Bronchial epithelial cell (primary cell): ENCODE measurements around the gene RNU6-1. TPM values are rescaled to one million over a fixed set of nuclear protein-coding genes. Genes with fewer than 3 reads are reported as not detected.

Experiments
- DNase-seq: peaks from one replicate; pipeline ENCODE4 v3.0.0-alpha.2; 2010; ENCODE audit warnings: low read depth
- FAIRE-seq: peaks from 2 replicates; lab custom pipeline; 2011; peaks lifted over from hg19 to GRCh38; lab: Jason Lieb, UNC
- H3K27me3 ChIP-seq: 2 replicates; pipeline ENCODE4 v1.5.1; 2011; ENCODE audit warnings: low read length; ENCODE audit not compliant: control insufficient read depth, insufficient read depth
- H3K36me3 ChIP-seq: 2 replicates; pipeline ENCODE4 v1.5.1; 2011; ENCODE audit warnings: low read length; ENCODE audit not compliant: control insufficient read depth, insufficient read depth
- H3K4me3 ChIP-seq: 2 replicates; pipeline ENCODE4 v1.5.1; 2011; ENCODE audit warnings: mild to moderate bottlenecking, low read depth, low read length, control low read depth
- total RNA-seq: library from RNA; depleted of rRNA; stranded (reverse); fragments of >200 nt; gene quantifications from 2 replicates; pipeline ENCODE4 v1.2.1, GENCODE V29; 2014
- TF ChIP-seq, protein P1 (sequence below): IDR thresholded peaks from 2 replicates; pipeline ENCODE4 v1.5.1; 2011; ENCODE audit warnings: mild to moderate bottlenecking, moderate library complexity, low read length, control low read depth, inconsistent platforms; ENCODE audit not compliant: insufficient read depth, severe bottlenecking

RNU6-1 gene
- total RNA-seq, 1 donor from 2014 or later = not detected

DNA sequence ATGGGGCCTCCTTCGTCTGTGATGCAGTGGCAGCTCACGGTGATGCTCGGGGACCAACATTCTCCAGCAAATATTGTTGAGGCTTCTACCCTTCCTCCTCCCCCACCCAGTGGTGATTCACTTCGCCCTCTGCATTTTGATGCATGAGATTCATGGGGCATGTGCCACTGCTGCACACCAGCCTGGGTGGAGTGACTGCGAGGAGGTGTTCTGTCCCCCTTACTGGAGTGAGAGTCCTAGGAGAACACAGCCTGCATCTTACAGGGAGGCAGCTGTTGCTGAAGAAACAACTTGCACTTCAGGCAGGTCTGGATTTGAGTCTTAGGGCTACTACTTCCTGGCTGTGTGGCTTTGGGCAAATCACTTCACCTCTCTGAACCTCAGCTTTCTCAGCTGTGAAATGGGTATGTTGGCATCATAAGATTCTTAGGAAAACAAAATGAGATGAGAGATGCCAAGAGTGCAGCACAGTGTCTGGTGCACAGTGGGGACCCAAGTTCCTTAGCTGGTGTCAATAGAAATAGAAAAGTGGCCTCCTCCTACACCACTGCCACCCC, 24.7 kb downstream of the RNU6-1 start:
- Histone ChIP-seq H3K36me3 (no peaks in the 10 kb centered on the region), H3K27me3 (peaks cover 13% of the 10 kb centered on the region), H3K4me3 (no peak overlapping the region)
- peak; percentile 47 for FAIRE-seq
- no peak for DNase-seq
- TF ChIP-seq, protein P1, sequence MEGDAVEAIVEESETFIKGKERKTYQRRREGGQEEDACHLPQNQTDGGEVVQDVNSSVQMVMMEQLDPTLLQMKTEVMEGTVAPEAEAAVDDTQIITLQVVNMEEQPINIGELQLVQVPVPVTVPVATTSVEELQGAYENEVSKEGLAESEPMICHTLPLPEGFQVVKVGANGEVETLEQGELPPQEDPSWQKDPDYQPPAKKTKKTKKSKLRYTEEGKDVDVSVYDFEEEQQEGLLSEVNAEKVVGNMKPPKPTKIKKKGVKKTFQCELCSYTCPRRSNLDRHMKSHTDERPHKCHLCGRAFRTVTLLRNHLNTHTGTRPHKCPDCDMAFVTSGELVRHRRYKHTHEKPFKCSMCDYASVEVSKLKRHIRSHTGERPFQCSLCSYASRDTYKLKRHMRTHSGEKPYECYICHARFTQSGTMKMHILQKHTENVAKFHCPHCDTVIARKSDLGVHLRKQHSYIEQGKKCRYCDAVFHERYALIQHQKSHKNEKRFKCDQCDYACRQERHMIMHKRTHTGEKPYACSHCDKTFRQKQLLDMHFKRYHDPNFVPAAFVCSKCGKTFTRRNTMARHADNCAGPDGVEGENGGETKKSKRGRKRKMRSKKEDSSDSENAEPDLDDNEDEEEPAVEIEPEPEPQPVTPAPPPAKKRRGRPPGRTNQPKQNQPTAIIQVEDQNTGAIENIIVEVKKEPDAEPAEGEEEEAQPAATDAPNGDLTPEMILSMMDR = no peak

DNA sequence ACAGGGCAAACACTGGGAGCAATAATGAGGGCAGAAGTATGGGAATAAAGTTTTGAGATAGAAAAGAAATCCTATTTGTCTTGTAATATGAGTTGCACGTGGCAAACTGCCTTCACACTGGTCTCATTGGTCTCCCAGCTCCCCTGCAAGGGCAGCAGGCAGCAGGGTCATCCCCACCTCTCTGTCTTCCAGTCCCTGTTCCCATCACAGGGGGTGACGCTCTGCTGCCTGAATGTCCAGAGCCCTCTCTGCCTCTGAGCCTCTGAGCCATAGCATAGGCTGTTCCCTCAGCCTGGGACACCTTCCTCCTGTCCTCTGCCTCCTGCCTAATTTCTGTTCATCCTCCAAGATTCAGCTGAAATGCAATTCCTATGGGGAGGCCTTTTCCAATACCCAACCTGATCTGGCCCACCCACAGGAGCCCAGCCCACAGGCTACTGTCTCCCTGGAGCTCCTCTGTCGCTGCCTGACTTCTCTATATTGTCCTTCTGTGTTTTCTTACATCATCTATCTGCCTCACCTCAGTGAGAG, 26.7 kb downstream of the RNU6-1 start:
- Histone ChIP-seq H3K36me3 (no peaks in the 10 kb centered on the region), H3K4me3 (no peak overlapping the region), H3K27me3 (no peaks in the 10 kb centered on the region)
- TF ChIP-seq, protein P1 = no peak
- DNase-seq = no peak
- no peak for FAIRE-seq

DNA sequence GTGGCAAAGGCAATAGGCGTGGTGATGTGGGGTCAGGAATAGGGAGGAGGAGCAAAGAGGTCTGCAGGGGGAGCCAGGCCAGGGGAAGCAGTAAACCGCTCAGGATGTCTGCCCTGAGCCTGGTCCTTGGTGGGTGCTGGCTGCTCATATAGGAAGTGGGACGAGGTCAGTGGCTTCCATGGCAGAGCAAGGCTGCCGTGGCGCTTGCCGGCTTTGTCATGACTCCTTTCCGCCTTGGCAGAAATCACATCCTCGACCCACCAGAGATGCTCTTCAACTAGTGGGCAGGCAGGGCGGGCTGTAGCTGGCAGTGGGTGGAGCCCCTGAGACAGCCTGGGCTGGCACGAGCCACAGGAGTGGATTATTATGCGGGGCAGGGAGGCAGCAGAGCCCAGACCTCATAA, 27.6 kb downstream of the RNU6-1 start:
- TF ChIP-seq, protein P1 = no peak
- Histone ChIP-seq H3K36me3 (no peaks in the 10 kb centered on the region), H3K4me3 (no peak overlapping the region), H3K27me3 (no peaks in the 10 kb centered on the region)
- no peak for FAIRE-seq
- no peak for DNase-seq

DNA sequence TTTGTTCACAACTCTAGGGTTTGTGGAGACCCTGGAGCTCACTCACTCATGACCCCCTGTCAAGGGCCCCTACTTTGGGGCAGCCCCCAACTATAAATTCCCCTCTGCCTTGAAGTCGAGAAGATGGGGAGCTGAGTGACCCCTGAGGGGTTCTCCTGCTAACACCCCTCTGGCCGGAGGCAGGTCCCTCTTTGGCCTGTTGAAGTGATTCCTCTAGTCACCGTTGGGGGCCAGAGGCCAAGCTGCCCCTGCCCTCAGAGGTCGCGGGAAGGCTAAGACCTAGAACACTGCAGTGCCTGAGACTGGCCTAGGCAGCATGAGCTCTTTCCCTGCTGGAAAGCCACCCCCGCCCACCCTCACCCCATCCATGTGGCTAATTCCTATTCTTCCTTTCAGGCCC, 30.0 kb downstream of the RNU6-1 start:
- H3K4me3 ChIP-seq = no peak overlapping the region
- TF ChIP-seq, protein P1 = no peak
- DNase-seq (no peak), FAIRE-seq (no peak)
- H3K27me3 ChIP-seq = no peaks in the 10 kb centered on the region
- no peaks in the 10 kb centered on the region for H3K36me3 ChIP-seq

DNA sequence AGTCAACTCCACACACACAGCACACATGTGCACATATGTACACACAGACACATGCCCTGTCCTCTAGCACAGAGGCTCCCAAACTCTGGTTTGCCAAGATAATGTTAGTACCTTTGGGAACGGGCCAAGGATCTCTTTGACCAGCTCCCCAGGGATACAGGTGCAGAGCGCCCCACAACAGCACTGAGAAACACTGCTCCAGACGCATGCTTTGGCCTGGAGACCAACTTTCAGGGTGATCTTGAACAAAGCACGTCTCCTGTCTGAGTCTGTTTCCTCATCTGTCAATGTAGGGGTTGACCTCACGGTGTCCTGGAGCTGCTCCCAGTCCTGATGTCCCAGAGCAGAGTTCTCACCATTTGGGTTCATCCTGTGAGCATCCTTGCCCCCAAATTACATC, 30.4 kb downstream of the RNU6-1 start:
- TF ChIP-seq, protein P1 = no peak
- H3K27me3 ChIP-seq = no peaks in the 10 kb centered on the region
- no peak overlapping the region for H3K4me3 ChIP-seq
- FAIRE-seq = no peak
- no peak for DNase-seq
- no peaks in the 10 kb centered on the region for H3K36me3 ChIP-seq

DNA sequence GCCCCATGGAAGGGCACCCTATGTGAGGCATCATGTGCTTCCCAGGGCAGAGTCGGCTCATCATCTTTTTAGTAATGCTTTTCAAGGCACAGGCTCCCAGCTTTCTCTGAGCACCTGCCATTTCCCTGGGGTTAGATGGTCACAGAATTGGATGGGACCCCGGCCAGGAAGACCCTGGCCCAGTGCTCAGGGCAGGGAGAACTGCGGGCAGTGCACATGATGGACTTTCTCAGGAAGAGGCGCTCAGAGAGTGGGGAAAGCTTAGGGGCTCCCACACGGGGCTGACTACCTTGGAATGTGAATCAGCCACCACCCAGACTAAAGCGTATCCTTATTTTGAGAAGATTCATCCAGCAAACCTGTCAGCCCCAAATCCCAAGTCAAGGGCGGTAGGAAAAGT, 31.0 kb downstream of the RNU6-1 start:
- H3K36me3 ChIP-seq = no peaks in the 10 kb centered on the region
- no peak for DNase-seq
- TF ChIP-seq, protein P1 = no peak
- no peak for FAIRE-seq
- no peak overlapping the region for H3K4me3 ChIP-seq
- H3K27me3 ChIP-seq = no peaks in the 10 kb centered on the region
